ENCODE results near the gene GFM1. TPM values are rescaled to one million over a fixed set of nuclear protein-coding genes. Genes with fewer than 3 reads are reported as not detected.

GFM1 gene
- total RNA-seq, 2 experiments from 2014 or later: 36.5 to 53.7 TPM

DNA sequence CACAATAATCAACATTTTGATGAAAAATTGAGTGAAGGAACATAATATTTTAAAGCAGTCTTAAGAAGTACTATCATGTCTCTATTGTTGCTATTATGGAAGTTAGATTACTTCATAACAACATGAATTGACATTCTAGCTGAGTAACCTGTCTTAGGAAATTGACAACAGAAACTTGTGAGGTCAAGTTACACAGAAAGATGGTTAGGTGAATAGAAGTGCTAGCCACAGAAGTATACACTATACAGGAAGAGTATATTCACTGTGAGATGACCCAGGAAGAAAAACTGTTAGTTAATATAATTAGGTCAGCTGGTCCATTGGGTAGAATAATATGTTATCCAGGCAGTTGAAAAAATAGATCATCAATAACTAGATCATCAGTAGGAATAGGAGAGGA is 42.1 kb upstream of the GFM1 start:
- no peak overlapping the region for H2AFZ ChIP-seq (ENCODE audit: low read length)
- no TSS peak for BruUV-seq (replicated peaks)
- ChIA-PET CTCF (ENCODE audit: unreplicated experiment) (no interaction called here), POLR2A (interaction anchor here (0.9 kb wide), 1 partner anchor 16 kb away, joined by 3 read pairs; no protein-coding TSS in a partner anchor)
- H3K4me3 ChIP-seq (ENCODE audit: low read depth, low read length, poor library complexity, severe bottlenecking): no peak overlapping the region
- H3K79me2 ChIP-seq (ENCODE audit: insufficient read depth, low read depth, low read length): no peaks in the 10 kb centered on the region
- H3K4me2 ChIP-seq (ENCODE audit: low read length): no peak overlapping the region
- H3K36me3 ChIP-seq (ENCODE audit: insufficient read depth, low read length): no peaks in the 10 kb centered on the region
- H3K9me2 ChIP-seq (ENCODE audit: insufficient read depth, low read length): no peaks in the 10 kb centered on the region
- no peaks in the 10 kb centered on the region for H3K9me3 ChIP-seq (ENCODE audit: low read length)
- no peak for TF ChIP-seq CTCF (conservative IDR thresholded peaks at IDR 0.05; ENCODE audit: low read length)
- no peak for TF ChIP-seq EZH2phosphoT487 (IDR thresholded peaks at IDR 0.05; ENCODE audit: borderline replicate concordance, low read depth, low read length)
- no peak overlapping the region for H3K27ac ChIP-seq (ENCODE audit: low read depth, low read length, poor library complexity, severe bottlenecking)
- DNase-seq (ENCODE audit: low spot score): no peak
- no peaks in the 10 kb centered on the region for H4K20me1 ChIP-seq (ENCODE audit: insufficient read depth, low read length)
- no peaks in the 10 kb centered on the region for H3K4me1 ChIP-seq (ENCODE audit: insufficient read depth, low read length, poor library complexity, severe bottlenecking)
- intact Hi-C loops (cut with micrococcal nuclease; ENCODE audit: unreplicated experiment): no loop called here

- Histone ChIP-seq H3K4me2 (ENCODE audit: low read length) (no peak overlapping the region), H3K9me2 (ENCODE audit: insufficient read depth, low read length) (no peaks in the 10 kb centered on the region), H3K4me1 (ENCODE audit: insufficient read depth, low read length, poor library complexity, severe bottlenecking) (no peaks in the 10 kb centered on the region), H3K36me3 (ENCODE audit: insufficient read depth, low read length) (no peaks in the 10 kb centered on the region), H3K27ac (ENCODE audit: low read depth, low read length, poor library complexity, severe bottlenecking) (no peak overlapping the region), H3K79me2 (ENCODE audit: insufficient read depth, low read depth, low read length) (no peaks in the 10 kb centered on the region), H2AFZ (ENCODE audit: low read length) (no peak overlapping the region), H4K20me1 (ENCODE audit: insufficient read depth, low read length) (no peaks in the 10 kb centered on the region), H3K9me3 (ENCODE audit: low read length) (peaks cover 20% of the 10 kb centered on the region), H3K4me3 (ENCODE audit: low read depth, low read length, poor library complexity, severe bottlenecking) (no peak overlapping the region)
- intact Hi-C loops (cut with micrococcal nuclease; ENCODE audit: unreplicated experiment): no loop called here
- ChIA-PET POLR2A (interaction anchor here (0.6 to 1.4 kb wide), 9 partner anchors 8 to 48 kb away, joined by 3 to 5 read pairs (median 3); no protein-coding TSS in a partner anchor), CTCF (ENCODE audit: unreplicated experiment) (no interaction called here)
- no peak for TF ChIP-seq EZH2phosphoT487 (IDR thresholded peaks at IDR 0.05; ENCODE audit: borderline replicate concordance, low read depth, low read length)
- TF ChIP-seq CTCF (conservative IDR thresholded peaks at IDR 0.05; ENCODE audit: low read length): no peak
- no TSS peak for BruUV-seq (replicated peaks)
- DNase-seq (ENCODE audit: low spot score): peak; percentile 4
These were observed 26.1 kb upstream of the GFM1 start for GRCh38 chr3:158617982-158618875.

DNA sequence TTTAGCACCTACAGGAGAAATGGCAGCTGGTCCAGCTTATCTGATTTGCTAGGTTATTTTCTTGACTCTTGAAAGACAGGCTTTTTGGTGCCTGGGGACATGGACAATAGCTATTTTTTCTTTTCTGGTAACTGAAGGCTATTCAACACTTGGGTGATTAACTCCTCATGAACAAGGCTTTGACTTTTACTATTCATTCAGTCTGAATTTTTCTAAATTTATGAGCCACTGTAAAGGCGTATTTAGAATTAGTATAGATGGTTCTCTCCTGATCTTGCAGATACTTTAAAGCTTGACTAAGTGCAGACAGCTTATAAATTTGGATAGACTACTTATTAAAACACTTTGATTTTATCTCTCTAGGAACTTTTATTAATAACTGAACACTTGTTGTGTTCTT is 18.4 kb upstream of the GFM1 start:
- Histone ChIP-seq H3K4me3 (ENCODE audit: low read depth, low read length, poor library complexity, severe bottlenecking) (no peak overlapping the region), H3K4me2 (ENCODE audit: low read length) (no peak overlapping the region), H4K20me1 (ENCODE audit: insufficient read depth, low read length) (no peaks in the 10 kb centered on the region), H3K9me3 (ENCODE audit: low read length) (no peaks in the 10 kb centered on the region), H3K4me1 (ENCODE audit: insufficient read depth, low read length, poor library complexity, severe bottlenecking) (no peaks in the 10 kb centered on the region), H3K79me2 (ENCODE audit: insufficient read depth, low read depth, low read length) (no peaks in the 10 kb centered on the region), H3K36me3 (ENCODE audit: insufficient read depth, low read length) (no peaks in the 10 kb centered on the region), H2AFZ (ENCODE audit: low read length) (no peak overlapping the region), H3K9me2 (ENCODE audit: insufficient read depth, low read length) (no peaks in the 10 kb centered on the region), H3K27ac (ENCODE audit: low read depth, low read length, poor library complexity, severe bottlenecking) (no peak overlapping the region)
- DNase-seq (ENCODE audit: low spot score): no peak
- POLR2A ChIA-PET: no interaction called here
- TF ChIP-seq EZH2phosphoT487 (IDR thresholded peaks at IDR 0.05; ENCODE audit: borderline replicate concordance, low read depth, low read length) (no peak), CTCF (conservative IDR thresholded peaks at IDR 0.05; ENCODE audit: low read length) (no peak)
- CTCF ChIA-PET (ENCODE audit: unreplicated experiment): no interaction called here
- no TSS peak for BruUV-seq (replicated peaks)
- intact Hi-C loops (cut with micrococcal nuclease; ENCODE audit: unreplicated experiment): no loop called here

Measured in OCI-LY7 (cell line).